Skin epidermis (tissue), 12 donors: ENCODE data around the gene EML4.

ENCODE experiments used
- H3K27ac ChIP-seq, 21 experiments: fragments of 200-600 bp; sonication (generic) in 11 of 21; one replicate each; pipeline ENCODE4 v1.5.0; 2020; ENCODE audit warnings: mild to moderate bottlenecking in 3 of 21, inconsistent platforms in 2 of 21, moderate library complexity in 2 of 21
- H3K4me3 ChIP-seq, 7 experiments: fragments of 200-600 bp; sonication (generic) in 2 of 7; one replicate each; pipeline ENCODE4 v1.5.0; 2020; ENCODE audit warnings: inconsistent platforms in 2 of 7, mild to moderate bottlenecking in 2 of 7, moderate library complexity in 1 of 7

Gene EML4

DNA sequence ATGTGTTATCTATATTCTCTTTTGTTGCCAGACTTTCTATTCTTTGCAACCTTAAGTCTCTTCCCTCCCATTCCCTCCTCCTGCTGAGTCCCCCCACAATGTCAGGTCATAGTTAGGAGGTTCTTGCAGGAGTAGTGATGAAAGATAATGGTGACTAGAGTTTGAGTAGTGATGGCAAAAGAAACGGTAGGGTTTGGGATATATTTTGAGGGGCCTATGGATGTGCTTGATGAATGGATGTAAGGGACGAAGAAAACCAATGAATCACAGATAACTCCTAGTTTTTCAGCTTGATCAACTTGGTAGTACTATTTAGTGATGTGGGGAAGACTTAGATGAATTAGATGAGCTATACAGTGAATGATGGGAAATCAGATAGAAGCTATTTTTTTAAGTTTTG is 21.0 kb downstream of the EML4 start:
- Histone ChIP-seq H3K4me3 (no peak overlapping the region), H3K27ac (no peak overlapping the region)

GRCh38 chr2:42191285-42192009 is 22.3 kb downstream of the EML4 start:
- Histone ChIP-seq H3K27ac (no peak overlapping the region), H3K4me3 (no peak overlapping the region)

DNA sequence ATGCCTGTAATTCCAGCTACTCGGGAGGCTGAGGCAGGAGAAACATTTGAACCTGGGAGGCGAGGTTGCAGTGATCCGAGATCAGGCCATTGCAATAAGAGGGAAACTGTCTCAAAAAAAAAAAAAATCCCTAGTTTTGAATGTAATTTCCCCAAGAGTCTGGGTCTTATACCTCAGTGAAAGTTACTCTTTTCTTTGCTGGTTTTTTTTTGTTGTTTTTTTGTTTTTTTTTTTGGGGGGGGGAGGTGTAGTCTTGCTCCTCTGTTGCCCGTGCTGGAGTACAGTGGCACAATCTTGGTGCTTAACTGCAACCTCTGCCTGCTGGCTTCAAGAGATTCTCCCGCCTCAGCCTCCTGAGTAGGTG is 22.8 kb downstream of the EML4 start:
- H3K27ac ChIP-seq: no peak overlapping the region

DNA sequence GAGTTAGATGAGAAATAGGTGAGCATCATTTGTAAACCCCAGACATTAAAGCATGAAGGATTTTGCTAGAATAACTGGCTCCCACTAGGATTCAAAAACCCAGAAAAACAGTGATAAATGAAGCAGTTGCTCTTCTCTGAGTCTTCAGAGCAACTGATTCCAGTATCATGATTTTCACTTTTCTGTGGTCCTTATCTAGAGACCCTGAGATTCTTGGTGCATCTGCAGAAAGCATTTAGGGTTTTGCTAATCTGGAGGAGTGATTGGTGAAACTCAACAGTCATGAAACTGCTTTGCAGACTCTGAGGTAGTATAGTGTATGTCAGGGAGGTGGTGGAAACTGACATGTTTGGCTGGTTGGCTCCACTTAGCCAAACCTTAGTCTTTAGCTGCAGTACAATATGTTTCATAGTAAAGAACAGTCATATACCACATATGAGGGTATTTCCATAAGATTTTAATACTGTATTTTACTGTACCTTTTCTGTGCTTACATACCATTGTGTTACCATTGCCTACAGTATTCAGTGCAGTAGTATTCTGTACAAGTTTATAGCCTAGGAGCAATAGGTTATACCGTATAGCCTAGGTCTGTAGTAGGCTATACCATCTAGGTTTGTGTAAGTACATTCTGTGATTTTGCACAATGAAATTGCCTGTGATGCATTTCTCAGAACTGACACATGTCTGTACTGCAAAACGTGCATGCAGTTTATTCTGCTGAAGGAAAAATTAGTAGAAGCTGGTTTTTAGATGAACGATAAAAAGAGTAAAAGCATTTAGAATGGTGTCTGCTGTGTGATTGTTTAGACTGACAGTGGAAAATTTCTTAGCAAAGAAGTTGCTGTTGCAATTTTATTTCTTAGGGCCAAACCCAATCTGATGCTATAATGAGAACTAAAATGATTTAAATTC is 23.8 kb downstream of the EML4 start:
- Histone ChIP-seq H3K4me3 (no peak overlapping the region), H3K27ac (peak overlapping the region in 1 of 21 experiments; percentile 17)

More for the DNA sequence above, 22.8 kb downstream of the EML4 start:
- H3K4me3 ChIP-seq: no peak overlapping the region

DNA sequence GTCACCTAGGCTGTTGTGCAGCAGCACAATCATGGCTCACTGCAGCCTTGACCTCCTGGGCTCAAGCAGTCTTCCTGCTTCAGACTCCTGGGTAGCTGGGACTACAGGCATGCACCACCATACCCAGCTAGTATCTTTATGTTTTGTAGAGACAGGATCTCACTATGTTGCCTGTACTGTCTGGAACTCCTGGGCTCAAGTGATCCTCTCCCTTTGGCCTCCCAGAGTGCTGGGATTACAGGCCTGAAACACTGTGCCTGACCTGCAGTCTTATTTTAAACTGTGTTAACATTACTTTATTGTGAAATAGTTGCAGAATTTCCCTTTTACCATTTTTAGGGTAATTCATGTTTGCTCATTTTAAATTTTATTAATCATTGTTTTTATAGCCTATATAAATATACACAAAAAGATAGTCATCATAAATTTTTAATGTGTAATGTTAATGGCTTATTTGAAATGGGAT is 24.6 kb downstream of the EML4 start:
- Histone ChIP-seq H3K4me3 (no peak overlapping the region), H3K27ac (peak overlapping the region in 1 of 21 experiments; percentile 17)

DNA sequence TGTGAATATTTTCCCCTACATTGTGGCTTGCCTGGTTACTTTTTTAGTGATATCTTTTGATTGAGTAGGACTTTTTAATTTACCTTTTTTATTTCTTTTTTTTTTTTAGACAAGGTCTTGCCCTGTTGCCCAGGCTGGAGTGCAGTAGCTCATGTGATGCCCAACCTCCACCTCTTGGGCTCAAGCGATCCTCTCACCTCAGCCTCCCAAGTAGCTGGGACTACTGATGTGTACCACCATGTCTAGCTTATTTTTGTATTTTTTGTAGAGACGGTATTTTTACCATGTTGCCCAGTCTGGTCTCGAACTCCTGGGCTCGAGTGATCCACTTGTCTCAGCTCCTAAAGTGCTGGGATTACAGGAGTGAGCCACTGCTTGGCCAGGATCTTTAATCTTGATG is 25.3 kb downstream of the EML4 start:
- Histone ChIP-seq H3K27ac (no peak overlapping the region), H3K4me3 (no peak overlapping the region)

GRCh38 chr2:42195559-42195958 is 26.4 kb downstream of the EML4 start:
- Histone ChIP-seq H3K4me3 (no peak overlapping the region), H3K27ac (no peak overlapping the region)

DNA sequence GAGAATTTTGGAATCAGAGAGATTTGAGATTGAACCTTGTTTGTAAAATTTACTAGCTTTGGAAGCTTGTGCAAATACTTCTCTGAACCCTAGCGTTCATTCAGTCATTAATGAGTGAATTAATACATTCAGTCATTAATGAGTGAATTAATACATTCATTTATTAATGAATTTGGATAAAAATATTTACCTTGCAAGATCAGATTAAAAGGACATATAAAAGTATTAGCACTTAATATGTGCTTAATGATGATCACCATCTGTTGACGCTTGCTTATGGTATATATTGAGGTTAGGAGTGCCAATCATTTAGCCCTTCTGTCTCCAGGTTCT is 26.9 kb downstream of the EML4 start:
- no peak overlapping the region for H3K4me3 ChIP-seq
- H3K27ac ChIP-seq: no peak overlapping the region

GRCh38 chr2:42196403-42197267 is 27.5 kb downstream of the EML4 start:
- H3K27ac ChIP-seq: no peak overlapping the region
- no peak overlapping the region for H3K4me3 ChIP-seq

DNA sequence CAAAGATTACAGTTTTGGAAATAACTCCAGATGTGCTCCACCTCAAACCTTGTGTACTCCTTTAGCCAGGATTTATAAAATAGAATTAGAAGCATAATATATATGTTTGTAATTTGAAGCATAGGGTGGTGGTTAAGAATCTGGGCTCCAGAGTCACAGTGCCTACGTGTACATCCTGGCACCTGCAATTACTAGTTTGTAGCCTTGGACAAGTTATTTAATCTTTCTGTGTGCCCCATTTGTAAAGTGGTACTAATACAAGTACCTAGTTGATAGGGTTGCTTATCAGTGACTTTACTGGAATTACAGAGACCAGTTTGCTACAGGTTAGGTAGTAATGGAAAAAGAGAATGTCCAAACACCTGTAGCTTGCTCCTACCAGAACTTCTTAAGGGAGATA is 28.6 kb downstream of the EML4 start:
- Histone ChIP-seq H3K4me3 (no peak overlapping the region), H3K27ac (no peak overlapping the region)

GRCh38 chr2:42198466-42198865 is 29.3 kb downstream of the EML4 start:
- no peak overlapping the region for H3K4me3 ChIP-seq
- H3K27ac ChIP-seq: no peak overlapping the region

GRCh38 chr2:42199002-42199401 is 29.8 kb downstream of the EML4 start:
- Histone ChIP-seq H3K27ac (no peak overlapping the region), H3K4me3 (no peak overlapping the region)

DNA sequence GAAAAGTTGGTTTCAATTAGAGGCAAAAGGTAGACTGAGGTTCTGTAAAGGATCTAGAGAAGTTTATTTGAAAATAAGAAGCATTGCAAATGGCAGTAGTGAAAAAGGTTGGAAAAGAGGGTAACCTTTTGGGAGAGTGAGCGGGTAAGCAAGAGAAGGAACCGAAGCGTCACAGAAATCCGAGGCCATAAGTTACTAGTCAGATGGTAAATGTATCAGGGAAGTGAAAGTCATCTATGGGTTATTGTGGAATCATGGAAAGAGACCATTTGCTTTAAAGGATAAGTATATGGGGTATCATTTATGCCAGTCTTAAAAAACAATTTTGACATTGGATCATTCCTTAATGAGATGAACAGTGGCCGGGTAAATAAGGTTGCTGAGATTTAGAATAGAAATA is 30.5 kb downstream of the EML4 start:
- H3K4me3 ChIP-seq: no peak overlapping the region
- H3K27ac ChIP-seq: no peak overlapping the region

GRCh38 chr2:42200926-42201855 is 32.0 kb downstream of the EML4 start:
- Histone ChIP-seq H3K4me3 (no peak overlapping the region), H3K27ac (no peak overlapping the region)

DNA sequence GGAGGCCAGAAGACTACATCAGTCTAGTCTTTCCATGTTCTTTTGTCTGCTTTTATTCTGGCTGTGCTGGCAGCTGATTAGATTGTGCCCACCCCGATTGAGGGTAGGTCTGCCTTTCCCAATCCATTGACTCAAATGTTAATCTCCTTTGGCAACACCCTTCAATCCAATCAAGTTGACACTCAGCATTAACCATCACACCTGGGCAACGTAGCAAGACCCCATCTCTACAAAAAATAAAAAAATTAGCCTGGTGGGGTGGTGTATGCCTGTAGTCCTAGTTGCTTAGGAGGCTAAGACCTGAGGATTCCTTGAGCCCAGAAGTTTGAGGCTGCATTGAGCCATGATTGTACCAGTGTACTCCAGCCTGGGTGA is 33.5 kb downstream of the EML4 start:
- Histone ChIP-seq H3K27ac (no peak overlapping the region), H3K4me3 (no peak overlapping the region)

GRCh38 chr2:42203792-42204191 is 34.6 kb downstream of the EML4 start:
- Histone ChIP-seq H3K4me3 (no peak overlapping the region), H3K27ac (no peak overlapping the region)

DNA sequence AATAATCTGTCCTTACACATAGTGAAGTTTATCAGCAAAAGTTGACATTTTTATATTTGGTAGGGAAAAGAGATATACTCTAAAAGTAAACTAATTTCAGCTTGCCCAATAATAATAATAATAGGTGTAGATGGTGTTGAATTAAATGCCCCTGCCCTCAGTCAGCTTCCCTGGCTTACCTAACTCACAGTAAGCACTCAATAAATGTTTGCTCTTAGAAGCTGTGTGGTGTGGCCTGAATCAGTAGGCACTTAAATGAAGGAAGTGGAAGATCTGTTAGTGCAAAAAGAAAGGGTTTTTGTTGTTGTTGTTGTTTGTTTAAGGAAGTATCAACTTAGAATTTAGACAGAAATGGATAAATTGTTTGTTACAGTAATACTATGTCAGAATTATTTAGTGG is 36.2 kb downstream of the EML4 start:
- H3K27ac ChIP-seq: no peak overlapping the region
- no peak overlapping the region for H3K4me3 ChIP-seq

DNA sequence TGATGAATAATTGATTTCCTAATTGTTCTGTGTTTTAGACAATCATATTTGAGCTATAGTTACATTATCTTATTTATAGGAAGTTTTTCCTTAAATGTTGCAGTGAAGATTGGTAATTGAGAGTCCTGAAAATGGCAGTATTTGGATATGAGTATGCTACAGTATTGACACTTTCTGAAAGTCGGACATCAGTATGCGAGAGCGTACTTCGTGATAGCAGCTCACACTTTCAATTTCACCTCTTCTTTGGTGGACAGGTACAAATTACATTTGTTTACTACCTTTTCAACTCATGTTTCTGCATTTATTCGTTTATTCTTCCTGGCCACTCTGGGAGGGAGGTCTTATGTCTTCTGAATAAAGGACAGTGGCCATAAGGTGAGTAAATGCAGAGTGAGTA is 38.7 kb downstream of the EML4 start:
- H3K4me3 ChIP-seq: no peak overlapping the region

GRCh38 chr2:42210203-42210602 is 41.0 kb downstream of the EML4 start:
- Histone ChIP-seq H3K4me3 (no peak overlapping the region), H3K27ac (no peak overlapping the region)

More for the DNA sequence above, 38.7 kb downstream of the EML4 start:
- no peak overlapping the region for H3K27ac ChIP-seq
